ENCODE data around the gene GSC2. TPM values are rescaled to one million over a fixed set of nuclear protein-coding genes. Genes with fewer than 3 reads are reported as not detected.
"Not testable (repeated sequence)": the region's sequence is repeated elsewhere in the genome, so short reads cannot be mapped to it uniquely, and the experiment has no call there.

Gene GSC2
- total RNA-seq, 1 donor: not detected

GRCh38 chr22:19172213-19173046, 22.3 kb upstream of the GSC2 start:
- Histone ChIP-seq H3K9me3 (ENCODE audit: low read depth, low read length) (no peaks in the 10 kb centered on the region), H3K4me1 (ENCODE audit: insufficient read depth, low read length) (peaks cover 51% of the 10 kb centered on the region), H3K27me3 (ENCODE audit: insufficient read depth, low read length) (peaks cover 34% of the 10 kb centered on the region), H3K4me3 (ENCODE audit: low read length) (peak overlapping the region; percentile 90)

- peaks cover 38% of the 10 kb centered on the region for H3K27me3 ChIP-seq (ENCODE audit: insufficient read depth, low read length)
- no peaks in the 10 kb centered on the region for H3K9me3 ChIP-seq (ENCODE audit: low read depth, low read length)
- H3K4me1 ChIP-seq (ENCODE audit: insufficient read depth, low read length): peaks cover 42% of the 10 kb centered on the region
- H3K4me3 ChIP-seq (ENCODE audit: low read length): no peak overlapping the region
Measured at GRCh38 chr22:19169947-19170318, 19.8 kb upstream of the GSC2 start.

GRCh38 chr22:19169002-19169946, 19.2 kb upstream of the GSC2 start:
- peaks cover 38% of the 10 kb centered on the region for H3K27me3 ChIP-seq (ENCODE audit: insufficient read depth, low read length)
- H3K9me3 ChIP-seq (ENCODE audit: low read depth, low read length): no peaks in the 10 kb centered on the region
- no peak overlapping the region for H3K4me3 ChIP-seq (ENCODE audit: low read length)
- H3K4me1 ChIP-seq (ENCODE audit: insufficient read depth, low read length): peaks cover 35% of the 10 kb centered on the region

- H3K9me3 ChIP-seq (ENCODE audit: low read depth, low read length): no peaks in the 10 kb centered on the region
- no peak overlapping the region for H3K4me3 ChIP-seq (ENCODE audit: low read length)
- peaks cover 25% of the 10 kb centered on the region for H3K4me1 ChIP-seq (ENCODE audit: insufficient read depth, low read length)
- peaks cover 38% of the 10 kb centered on the region for H3K27me3 ChIP-seq (ENCODE audit: insufficient read depth, low read length)
Measured at GRCh38 chr22:19168088-19168890, 18.2 kb upstream of the GSC2 start.

- Histone ChIP-seq H3K27me3 (ENCODE audit: insufficient read depth, low read length) (peaks cover 38% of the 10 kb centered on the region), H3K4me1 (ENCODE audit: insufficient read depth, low read length) (peaks cover 15% of the 10 kb centered on the region), H3K9me3 (ENCODE audit: low read depth, low read length) (no peaks in the 10 kb centered on the region), H3K4me3 (ENCODE audit: low read length) (no peak overlapping the region)
Measured at GRCh38 chr22:19167106-19167869, 17.2 kb upstream of the GSC2 start.

- H3K4me1 ChIP-seq (ENCODE audit: insufficient read depth, low read length): peaks cover 11% of the 10 kb centered on the region
- no peaks in the 10 kb centered on the region for H3K9me3 ChIP-seq (ENCODE audit: low read depth, low read length)
- peaks cover 38% of the 10 kb centered on the region for H3K27me3 ChIP-seq (ENCODE audit: insufficient read depth, low read length)
- H3K4me3 ChIP-seq (ENCODE audit: low read length): no peak overlapping the region
Measured at GRCh38 chr22:19166421-19166820, 16.3 kb upstream of the GSC2 start.

GRCh38 chr22:19164425-19164824, 14.3 kb upstream of the GSC2 start:
- Histone ChIP-seq H3K27me3 (ENCODE audit: insufficient read depth, low read length) (peaks cover 24% of the 10 kb centered on the region), H3K9me3 (ENCODE audit: low read depth, low read length) (no peaks in the 10 kb centered on the region), H3K4me3 (ENCODE audit: low read length) (no peak overlapping the region), H3K4me1 (ENCODE audit: insufficient read depth, low read length) (no peaks in the 10 kb centered on the region)

- not testable (repeated sequence) for H3K4me1 ChIP-seq (ENCODE audit: insufficient read depth, low read length); H3K9me3 ChIP-seq (ENCODE audit: low read depth, low read length); H3K27me3 ChIP-seq (ENCODE audit: insufficient read depth, low read length); H3K4me3 ChIP-seq (ENCODE audit: low read length)
Measured at GRCh38 chr22:19158649-19159048, 8.6 kb upstream of the GSC2 start.

- not testable (repeated sequence) for H3K4me3 ChIP-seq (ENCODE audit: low read length); H3K9me3 ChIP-seq (ENCODE audit: low read depth, low read length); H3K4me1 ChIP-seq (ENCODE audit: insufficient read depth, low read length)
- peaks cover 16% of the 10 kb centered on the region for H3K27me3 ChIP-seq (ENCODE audit: insufficient read depth, low read length)
Measured at GRCh38 chr22:19156109-19156508, 6.0 kb upstream of the GSC2 start.

- Histone ChIP-seq H3K4me3 (ENCODE audit: low read length) (no peak overlapping the region), H3K9me3 (ENCODE audit: low read depth, low read length) (no peaks in the 10 kb centered on the region), H3K27me3 (ENCODE audit: insufficient read depth, low read length) (peaks cover 37% of the 10 kb centered on the region), H3K4me1 (ENCODE audit: insufficient read depth, low read length) (peaks cover 6% of the 10 kb centered on the region)
Measured at GRCh38 chr22:19152942-19153883, 3.1 kb upstream of the GSC2 start.

GRCh38 chr22:19151329-19152191, 1.5 kb upstream of the GSC2 start:
- Histone ChIP-seq H3K27me3 (ENCODE audit: insufficient read depth, low read length) (peaks cover 45% of the 10 kb centered on the region), H3K4me3 (ENCODE audit: low read length) (no peak overlapping the region), H3K9me3 (ENCODE audit: low read depth, low read length) (no peaks in the 10 kb centered on the region), H3K4me1 (ENCODE audit: insufficient read depth, low read length) (peaks cover 6% of the 10 kb centered on the region)

- Histone ChIP-seq H3K4me1 (ENCODE audit: insufficient read depth, low read length) (peaks cover 6% of the 10 kb centered on the region), H3K4me3 (ENCODE audit: low read length) (no peak overlapping the region), H3K27me3 (ENCODE audit: insufficient read depth, low read length) (peaks cover 45% of the 10 kb centered on the region), H3K9me3 (ENCODE audit: low read depth, low read length) (no peaks in the 10 kb centered on the region)
Measured at GRCh38 chr22:19150482-19151328, 613 bp upstream of the GSC2 start.

Measured in mononuclear cell (primary cell).